ENCODE data around the gene TMEM179. TPM values are rescaled to one million over a fixed set of nuclear protein-coding genes. Genes with fewer than 3 reads are reported as not detected.
A peak's percentile ranks its signal among the peaks of the same experiment; 100 is the strongest.

Gene TMEM179
- total RNA-seq, 2 donors from 2014 or later = not detected

DNA sequence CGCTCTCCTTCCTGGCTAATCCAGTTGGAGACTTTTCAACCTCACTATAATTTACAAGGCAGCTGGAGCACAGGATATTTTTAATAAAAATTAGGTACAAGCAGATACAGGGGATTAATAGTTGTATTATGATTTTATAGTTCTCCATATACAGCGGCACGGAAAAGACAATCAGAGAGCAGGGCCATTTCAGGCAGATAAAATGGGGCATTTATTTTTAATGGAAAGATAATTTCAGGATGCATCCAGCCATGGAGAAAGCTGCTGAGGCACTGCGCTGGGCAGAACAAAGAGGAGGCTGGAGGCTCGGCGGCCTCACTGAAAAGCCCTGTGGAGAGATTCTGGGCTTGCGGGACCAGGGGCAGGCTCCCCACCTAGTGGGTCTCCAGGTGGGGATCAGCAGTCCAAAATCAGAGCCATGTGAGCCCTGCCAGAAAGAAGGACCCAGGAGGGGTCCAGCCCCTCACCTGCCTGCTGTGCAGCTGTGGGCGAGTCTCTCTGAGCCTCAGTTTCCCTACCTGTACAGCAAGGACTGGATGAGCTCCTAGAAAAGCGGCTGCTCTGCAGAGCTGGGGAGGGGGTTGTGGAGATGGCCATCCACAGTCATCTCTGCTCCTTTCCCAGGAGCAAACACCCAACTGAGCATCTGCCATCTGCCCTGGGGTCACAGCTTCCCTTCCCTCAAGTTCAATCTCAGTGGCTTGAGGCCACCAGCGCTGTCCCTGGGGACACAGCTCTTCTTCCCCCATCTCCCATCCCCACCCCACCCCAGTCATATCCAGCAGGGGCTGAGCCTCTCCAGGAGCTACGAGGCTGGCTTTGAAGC lies 48.9 kb downstream of the TMEM179 start:
- DNase-seq = peak in 1 of 3 donors; percentile 0
- Mint-ChIP-seq H3K27ac (no peak overlapping the region), H3K4me1 (peaks cover 6% of the 10 kb centered on the region), H3K36me3 (ENCODE audit: low read depth) (no peaks in the 10 kb centered on the region), H3K4me3 (no peak overlapping the region), H3K27me3 (peaks cover 33% of the 10 kb centered on the region)
- no peaks in the 10 kb centered on the region for H3K9me3 ChIP-seq (ENCODE audit: control insufficient read depth, low read length, poor library complexity, severe bottlenecking)
- no peak for ATAC-seq

DNA sequence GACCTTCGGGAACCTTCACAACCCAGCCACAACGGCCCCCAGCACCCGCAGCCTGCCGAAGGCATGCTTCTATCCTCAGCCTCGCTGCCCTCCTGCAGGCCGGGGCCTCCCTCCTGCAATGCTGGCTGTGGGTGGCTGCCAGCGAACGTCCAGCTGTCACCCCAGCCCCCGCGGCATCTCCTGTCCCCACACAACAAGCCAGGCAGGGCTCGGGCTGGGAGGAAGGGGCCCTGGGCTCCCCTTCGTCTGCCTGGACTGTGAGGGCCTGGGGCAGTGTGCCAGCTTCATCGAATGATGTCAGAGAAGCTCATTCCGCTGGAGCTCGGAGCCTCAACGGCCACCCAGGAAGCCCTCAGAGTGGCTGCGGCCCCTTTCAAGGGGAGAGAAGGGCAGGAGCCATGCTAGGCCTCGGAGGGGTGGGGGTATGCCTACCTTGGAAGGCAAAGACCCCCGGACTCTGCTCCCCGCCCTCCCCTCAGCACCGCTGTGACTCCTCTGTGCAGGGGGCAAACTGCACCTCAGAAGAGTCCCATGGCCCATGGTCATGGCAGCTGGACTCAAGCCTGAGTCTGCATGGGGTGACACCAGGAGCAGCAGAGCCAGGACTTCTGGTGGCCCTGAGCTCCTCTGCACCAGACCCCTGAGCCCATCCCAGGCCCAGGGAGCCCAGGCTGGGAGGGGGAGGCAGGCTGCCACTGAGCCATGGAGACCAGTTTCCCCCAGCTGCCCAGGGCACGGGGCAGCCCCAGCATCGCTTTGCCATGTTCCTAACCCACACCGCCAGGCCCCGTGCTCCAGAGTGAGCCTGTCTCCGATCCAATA lies 49.8 kb downstream of the TMEM179 start:
- ATAC-seq = no peak
- Mint-ChIP-seq H3K27me3 (peaks cover 36% of the 10 kb centered on the region), H3K27ac (no peak overlapping the region), H3K36me3 (ENCODE audit: low read depth) (no peaks in the 10 kb centered on the region), H3K4me3 (no peak overlapping the region), H3K4me1 (peaks cover 3% of the 10 kb centered on the region)
- no peaks in the 10 kb centered on the region for H3K9me3 ChIP-seq (ENCODE audit: control insufficient read depth, low read length, poor library complexity, severe bottlenecking)
- peak in 1 of 3 donors; percentile 2 for DNase-seq

DNA sequence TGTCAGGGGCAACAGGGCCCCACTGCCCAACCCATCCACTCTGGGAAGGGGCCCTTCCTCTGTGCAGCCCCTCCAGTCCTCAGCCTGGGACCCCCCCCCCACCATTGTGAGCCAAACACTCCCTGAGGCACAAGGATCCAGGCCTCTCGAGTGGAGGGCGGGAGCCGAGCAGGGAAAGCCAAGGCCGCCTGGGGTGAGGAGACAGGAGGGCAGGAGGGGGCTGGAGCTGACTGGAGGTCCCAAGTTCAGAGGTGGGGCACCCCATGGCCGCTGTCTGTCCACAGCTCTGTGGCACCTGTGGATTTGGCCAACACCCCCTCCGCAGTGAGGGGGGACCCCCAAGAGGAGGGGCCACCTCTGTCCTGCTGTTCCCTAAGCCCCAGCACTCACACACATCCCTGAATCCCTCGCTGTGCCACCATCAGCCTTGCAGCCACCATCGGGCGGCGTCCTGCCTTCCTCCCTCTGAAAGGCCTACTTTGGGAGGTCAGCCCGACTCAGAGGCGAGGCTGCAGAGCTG lies 50.4 kb downstream of the TMEM179 start:
- H3K4me3 Mint-ChIP-seq = no peak overlapping the region
- no peak for ATAC-seq
- peaks cover under 1% of the 10 kb centered on the region for H3K4me1 Mint-ChIP-seq
- DNase-seq = peak in 1 of 3 donors; percentile 1
- H3K9me3 ChIP-seq (ENCODE audit: control insufficient read depth, low read length, poor library complexity, severe bottlenecking) = no peaks in the 10 kb centered on the region
- H3K36me3 Mint-ChIP-seq (ENCODE audit: low read depth) = no peaks in the 10 kb centered on the region
- H3K27me3 Mint-ChIP-seq = peaks cover 39% of the 10 kb centered on the region
- no peak overlapping the region for H3K27ac Mint-ChIP-seq

DNA sequence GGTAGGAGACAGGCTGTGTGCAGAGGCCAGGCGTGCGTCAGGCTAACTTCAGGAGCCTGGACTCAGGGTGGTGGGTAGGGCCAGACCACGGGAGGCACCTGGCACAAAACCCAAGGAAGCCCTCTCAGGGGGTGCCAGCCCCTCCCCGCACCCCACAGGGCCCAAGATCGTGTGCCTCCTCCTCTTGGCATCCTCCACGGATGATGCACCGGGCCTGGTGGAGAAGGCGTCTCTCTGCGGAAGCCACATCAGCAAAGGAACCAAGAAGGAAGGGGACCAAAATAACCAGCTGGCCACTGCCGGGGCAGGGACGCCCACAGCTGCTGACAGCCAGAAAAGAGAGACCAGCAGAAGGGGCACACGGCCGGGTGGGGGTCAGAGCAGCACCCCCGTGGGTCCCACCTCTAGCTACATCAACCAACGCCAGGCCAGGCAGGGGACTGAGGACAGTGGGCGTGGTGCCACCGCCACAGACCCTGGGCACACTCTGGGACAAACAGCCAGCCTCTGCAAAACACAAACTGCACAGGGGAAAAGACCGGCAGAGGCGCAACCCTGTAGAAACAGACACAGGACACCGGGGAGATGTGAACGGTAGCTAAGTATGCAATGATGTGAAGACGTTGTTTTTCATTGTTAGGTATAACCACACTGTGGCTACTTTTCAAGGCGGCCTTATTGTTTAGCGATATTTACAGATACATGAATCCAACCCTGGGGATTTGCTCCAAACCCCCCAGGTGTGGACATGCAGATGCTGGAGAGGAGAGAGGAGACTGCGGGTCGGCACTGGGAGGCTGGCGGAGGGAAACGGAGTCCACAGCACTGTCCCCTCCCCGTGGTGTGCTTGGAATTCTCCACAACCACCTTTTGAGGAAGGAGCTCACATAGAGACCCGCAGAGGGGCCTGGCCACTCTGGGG lies 51.1 kb downstream of the TMEM179 start:
- Mint-ChIP-seq H3K27ac (no peak overlapping the region), H3K27me3 (peaks cover 39% of the 10 kb centered on the region), H3K36me3 (ENCODE audit: low read depth) (no peaks in the 10 kb centered on the region), H3K4me3 (no peak overlapping the region), H3K4me1 (no peaks in the 10 kb centered on the region)
- peak in 1 of 3 donors; percentile 2 for DNase-seq
- no peaks in the 10 kb centered on the region for H3K9me3 ChIP-seq (ENCODE audit: control insufficient read depth, low read length, poor library complexity, severe bottlenecking)
- no peak for ATAC-seq

GRCh38 chr14:104552738-104553125 lies 51.8 kb downstream of the TMEM179 start:
- no peak for DNase-seq
- Mint-ChIP-seq H3K4me3 (no peak overlapping the region), H3K4me1 (no peaks in the 10 kb centered on the region), H3K27me3 (peaks cover 39% of the 10 kb centered on the region), H3K36me3 (ENCODE audit: low read depth) (no peaks in the 10 kb centered on the region), H3K27ac (no peak overlapping the region)
- no peaks in the 10 kb centered on the region for H3K9me3 ChIP-seq (ENCODE audit: control insufficient read depth, low read length, poor library complexity, severe bottlenecking)
- no peak for ATAC-seq

DNA sequence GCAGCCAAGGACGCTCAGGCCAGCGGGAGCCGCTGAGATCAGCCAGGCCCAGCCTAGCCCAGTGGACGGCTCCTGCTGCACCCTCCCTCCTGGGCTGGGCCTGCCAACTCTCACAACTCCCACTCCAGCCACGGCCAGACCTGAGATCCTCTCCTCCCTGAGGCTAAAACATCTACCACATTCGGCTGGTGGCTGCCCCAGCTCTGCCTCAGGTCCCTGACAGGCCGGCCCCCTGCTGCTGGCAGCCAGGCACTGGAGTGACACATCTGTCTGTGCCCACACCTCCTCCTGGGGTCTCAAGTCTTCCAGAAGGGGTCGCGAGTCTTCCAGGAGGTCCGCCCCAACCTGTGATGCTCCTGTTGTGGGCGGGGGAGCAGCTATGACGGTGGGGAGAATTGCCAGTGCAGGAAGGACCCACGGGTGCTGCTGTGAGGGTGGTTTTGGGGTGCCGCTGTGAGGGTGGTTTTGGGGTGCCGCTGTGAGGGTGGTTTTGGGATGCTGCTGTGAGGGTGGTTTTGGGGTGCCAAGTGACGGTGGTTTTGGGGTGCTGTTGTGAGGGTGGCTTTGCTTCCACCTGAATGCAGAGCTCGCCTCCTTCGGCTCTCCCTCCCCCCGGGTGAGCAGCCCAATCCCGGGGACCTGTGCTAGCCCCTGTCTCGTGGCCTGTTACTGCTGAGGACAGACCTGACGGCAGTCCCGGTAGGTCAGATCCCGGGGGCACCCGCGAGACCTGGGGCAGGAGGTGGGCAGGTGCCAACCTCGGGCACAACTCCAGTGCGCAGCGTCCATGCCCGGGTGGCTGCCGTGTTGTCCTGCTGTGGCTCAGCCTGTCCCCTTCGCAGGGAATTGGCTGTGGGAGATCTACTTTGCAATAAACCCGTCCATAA lies 52.5 kb downstream of the TMEM179 start:
- Mint-ChIP-seq H3K27me3 (peaks cover 38% of the 10 kb centered on the region), H3K27ac (no peak overlapping the region), H3K4me3 (no peak overlapping the region), H3K4me1 (no peaks in the 10 kb centered on the region), H3K36me3 (ENCODE audit: low read depth) (no peaks in the 10 kb centered on the region)
- peak in 2 of 3 donors; percentile 3 for DNase-seq
- no peak for ATAC-seq
- no peaks in the 10 kb centered on the region for H3K9me3 ChIP-seq (ENCODE audit: control insufficient read depth, low read length, poor library complexity, severe bottlenecking)

DNA sequence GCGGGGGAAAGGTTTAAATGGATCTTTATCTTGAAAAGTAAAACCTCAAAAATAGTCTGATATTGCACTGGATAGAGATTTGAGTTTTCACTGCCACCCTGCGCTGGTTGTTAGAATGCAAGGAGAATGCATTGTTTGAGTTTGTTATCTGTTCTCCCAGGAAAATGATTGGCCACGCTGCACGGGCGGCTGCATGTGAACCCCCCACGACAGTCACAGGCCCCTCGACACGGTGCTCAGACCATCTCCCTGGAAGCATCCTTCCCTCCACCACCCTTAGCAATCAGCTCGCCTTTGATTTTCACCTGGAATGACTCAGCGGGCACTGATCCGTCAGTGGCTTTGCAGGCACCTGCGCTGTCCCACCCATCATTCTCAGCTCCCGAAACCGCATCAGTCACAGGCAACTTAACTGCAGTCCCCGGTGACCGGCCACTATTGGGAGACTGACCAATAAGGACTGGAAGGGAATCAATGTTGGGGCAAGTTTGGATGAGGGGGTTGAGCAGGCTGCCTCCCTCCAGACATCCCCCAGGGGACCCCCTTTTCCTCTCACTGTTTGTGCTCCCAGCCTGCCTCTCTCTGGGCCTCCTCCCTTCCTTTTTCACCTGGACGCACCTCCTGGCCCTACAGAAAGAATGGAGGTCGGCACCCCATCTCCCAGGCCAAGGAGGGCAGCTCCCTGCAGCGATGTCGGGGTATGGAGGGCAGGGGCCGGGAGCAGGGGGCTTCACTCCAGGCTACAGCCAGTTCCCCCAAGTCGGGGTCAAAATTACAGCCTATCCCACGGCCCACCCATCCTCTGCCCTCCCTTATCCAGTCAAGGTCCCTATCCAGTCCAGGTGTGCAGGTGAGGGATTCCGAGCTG lies 53.5 kb downstream of the TMEM179 start:
- Mint-ChIP-seq H3K4me3 (no peak overlapping the region), H3K27ac (no peak overlapping the region), H3K36me3 (ENCODE audit: low read depth) (no peaks in the 10 kb centered on the region), H3K4me1 (no peaks in the 10 kb centered on the region), H3K27me3 (peaks cover 43% of the 10 kb centered on the region)
- DNase-seq (peak in 1 of 3 donors; percentile 1), ATAC-seq (no peak)
- no peaks in the 10 kb centered on the region for H3K9me3 ChIP-seq (ENCODE audit: control insufficient read depth, low read length, poor library complexity, severe bottlenecking)

GRCh38 chr14:104550340-104550860 lies 54.2 kb downstream of the TMEM179 start:
- ATAC-seq = no peak
- Mint-ChIP-seq H3K27me3 (peaks cover 43% of the 10 kb centered on the region), H3K27ac (no peak overlapping the region), H3K36me3 (ENCODE audit: low read depth) (no peaks in the 10 kb centered on the region), H3K4me3 (no peak overlapping the region), H3K4me1 (no peaks in the 10 kb centered on the region)
- DNase-seq = no peak
- no peaks in the 10 kb centered on the region for H3K9me3 ChIP-seq (ENCODE audit: control insufficient read depth, low read length, poor library complexity, severe bottlenecking)

DNA sequence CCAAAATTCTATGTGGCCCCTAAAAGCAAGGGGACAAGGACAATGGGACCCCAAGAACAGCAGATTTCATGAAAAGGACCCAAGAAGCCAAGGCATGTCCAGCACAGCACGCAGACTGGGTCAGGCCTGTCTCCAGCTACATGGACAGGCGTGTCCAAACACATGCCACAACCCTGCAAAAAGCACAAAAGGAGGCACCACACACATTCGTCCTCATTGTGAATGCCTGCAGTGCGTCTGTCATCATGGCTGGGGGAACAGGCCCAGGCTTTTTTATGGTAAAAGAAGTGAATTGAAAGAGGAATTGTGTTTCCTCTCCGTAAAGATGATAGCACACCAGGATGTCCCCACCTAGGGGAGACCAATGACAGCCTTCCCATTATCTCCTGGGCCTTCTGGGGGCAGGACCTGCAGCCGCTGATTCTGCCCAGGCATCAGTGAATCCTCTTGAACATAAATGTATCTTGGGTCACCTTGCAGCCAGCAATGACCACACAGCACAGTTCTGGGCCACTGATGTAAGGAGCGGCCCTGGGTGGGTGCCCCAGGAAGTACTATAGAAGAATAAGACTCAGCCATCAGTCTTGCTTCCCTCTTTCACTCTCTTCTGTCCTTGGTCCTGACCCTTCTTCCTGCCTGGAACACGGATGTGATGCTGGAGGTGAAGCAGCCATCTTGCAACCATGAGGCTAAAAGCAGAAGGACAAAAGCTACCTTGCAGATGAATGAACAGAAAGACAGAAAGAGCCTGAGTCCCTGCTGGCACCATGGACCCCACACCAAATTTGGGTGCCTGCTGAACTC lies 54.8 kb downstream of the TMEM179 start:
- DNase-seq = no peak
- ATAC-seq = no peak
- H3K9me3 ChIP-seq (ENCODE audit: control insufficient read depth, low read length, poor library complexity, severe bottlenecking) = no peaks in the 10 kb centered on the region
- H3K27ac Mint-ChIP-seq = no peak overlapping the region
- H3K4me1 Mint-ChIP-seq = peaks cover 1% of the 10 kb centered on the region
- H3K36me3 Mint-ChIP-seq (ENCODE audit: low read depth) = peaks cover 1% of the 10 kb centered on the region
- H3K27me3 Mint-ChIP-seq = peaks cover 47% of the 10 kb centered on the region
- H3K4me3 Mint-ChIP-seq = no peak overlapping the region

GRCh38 chr14:104548802-104549535 lies 55.6 kb downstream of the TMEM179 start:
- no peak for DNase-seq
- peaks cover 3% of the 10 kb centered on the region for H3K4me1 Mint-ChIP-seq
- H3K27me3 Mint-ChIP-seq = peaks cover 55% of the 10 kb centered on the region
- no peak overlapping the region for H3K4me3 Mint-ChIP-seq
- no peaks in the 10 kb centered on the region for H3K9me3 ChIP-seq (ENCODE audit: control insufficient read depth, low read length, poor library complexity, severe bottlenecking)
- no peak overlapping the region for H3K27ac Mint-ChIP-seq
- peaks cover 3% of the 10 kb centered on the region for H3K36me3 Mint-ChIP-seq (ENCODE audit: low read depth)
- ATAC-seq = no peak

Data from T-helper 17 cell (primary cell).